Naive thymus-derived CD4-positive, alpha-beta T cell (primary cell): Measurements from ENCODE around the gene SCMH1. TPM values are rescaled to one million over a fixed set of nuclear protein-coding genes. Genes with fewer than 3 reads are reported as not detected.
A peak's percentile ranks its signal among the peaks of the same experiment; 100 is the strongest.

Source experiments
- ATAC-seq: fragments of 150-1000 bp; cut with Tn5 transposase; 2 replicates; pipeline ENCODE4 v1.10.0; 2021; ENCODE audit warnings: mild to moderate bottlenecking, moderate library complexity
- CTCF ChIA-PET: fragments of 350-600 bp; sonication (Branson Sonifier 250); formaldehyde crosslinking; loops from one replicate; lab custom pipeline; 2021; ENCODE audit warnings: antibody characterized with exemption; lab: Charles Lee
- POLR2A ChIA-PET: fragments of 350-600 bp; sonication (Branson Sonifier 250); formaldehyde crosslinking; loops from one replicate; lab custom pipeline; 2021; ENCODE audit warnings: antibody characterized with exemption, inconsistent platforms; lab: Charles Lee
- DNase-seq, 9 donors: peaks; one replicate each; pipeline versions ENCODE4 v3.0.0 to v3.0.0-alpha.2; 2020 to 2022; ENCODE audit warnings: mixed read lengths in 1 of 9
- H3K27ac ChIP-seq: one replicate; pipeline ENCODE4 v1.7.0; 2013; ENCODE audit warnings: mild to moderate bottlenecking, low read depth, low read length, moderate library complexity
- H3K27me3 ChIP-seq, 2 donors: one replicate each; pipeline ENCODE4 v1.7.0; 2013; ENCODE audit warnings: low read length in 2 of 2, mild to moderate bottlenecking in 2 of 2, moderate library complexity in 2 of 2; ENCODE audit not compliant: control insufficient read depth in 2 of 2, insufficient read depth in 2 of 2
- H3K36me3 ChIP-seq, 3 experiments: 1 replicate in 2 of 3; 2 replicates in 1 of 3; pipeline ENCODE4 v1.7.0; 2013; ENCODE audit warnings: low read length in 3 of 3, mild to moderate bottlenecking in 3 of 3, moderate library complexity in 1 of 3; ENCODE audit not compliant: insufficient read depth in 3 of 3, control insufficient read depth in 2 of 3
- H3K4me1 ChIP-seq, 2 donors: one replicate each; pipeline ENCODE4 v1.7.0; 2013; ENCODE audit warnings: low read length in 2 of 2, mild to moderate bottlenecking in 2 of 2, moderate library complexity in 1 of 2; ENCODE audit not compliant: control insufficient read depth in 2 of 2, insufficient read depth in 2 of 2
- H3K4me3 ChIP-seq: 2 replicates; pipeline ENCODE4 v1.7.0; 2013; ENCODE audit warnings: mild to moderate bottlenecking, low read length
- H3K9me3 ChIP-seq, 3 experiments: 1 replicate in 2 of 3; 2 replicates in 1 of 3; pipeline ENCODE4 v1.7.0; 2013; ENCODE audit warnings: low read length in 3 of 3; ENCODE audit not compliant: control insufficient read depth in 2 of 3
- H3K27ac Mint-ChIP-seq, 9 donors: one replicate each; pipeline ENCODE4 v1.8.0; 2020 to 2022; ENCODE audit warnings: mixed read lengths in 9 of 9, mild to moderate bottlenecking in 8 of 9, moderate library complexity in 5 of 9, inconsistent platforms in 2 of 9
- H3K27me3 Mint-ChIP-seq, 5 donors: one replicate each; pipeline ENCODE4 v1.8.0; 2021 to 2022; ENCODE audit warnings: mixed read lengths in 5 of 5, mild to moderate bottlenecking in 1 of 5
- H3K36me3 Mint-ChIP-seq, 5 donors: one replicate each; pipeline ENCODE4 v1.8.0; 2020 to 2022; ENCODE audit warnings: mixed read lengths in 5 of 5, mild to moderate bottlenecking in 3 of 5, inconsistent platforms in 1 of 5
- H3K4me1 Mint-ChIP-seq, 7 donors: one replicate each; pipeline ENCODE4 v1.8.0; 2020 to 2022; ENCODE audit warnings: mixed read lengths in 7 of 7, mild to moderate bottlenecking in 3 of 7, inconsistent platforms in 1 of 7
- H3K4me3 Mint-ChIP-seq, 10 donors: one replicate each; pipeline ENCODE4 v1.8.0; 2020 to 2022; ENCODE audit warnings: mild to moderate bottlenecking in 10 of 10, mixed read lengths in 10 of 10, moderate library complexity in 6 of 10, inconsistent platforms in 2 of 10
- H3K9me3 Mint-ChIP-seq, 11 donors: one replicate each; pipeline ENCODE4 v1.8.0; 2020 to 2022; ENCODE audit warnings: mixed read lengths in 11 of 11, mild to moderate bottlenecking in 4 of 11, inconsistent platforms in 1 of 11, moderate library complexity in 1 of 11
- intact Hi-C, 2 donors: fragments of 100-400 bp; cut with micrococcal nuclease; formaldehyde crosslinking; loops; one replicate each; pipeline ENCODE4 v1.15.1; 2023
- polyA plus RNA-seq, 2 donors: library from polyadenylated mRNA; unstranded; fragments of 300-500 nt; fragmentation: Illumina TruSeq; gene quantifications; one replicate each; pipeline ENCODE4 v1.2.3, GENCODE V29; 2021
- total RNA-seq, 6 experiments: library from RNA in 5 of 6; stranded (reverse) in 5 of 6; gene quantifications; 1 replicate in 5 of 6; 2 replicates in 1 of 6; pipeline ENCODE4 v1.2.3 and lab custom pipeline; 2021 to 2026

Gene SCMH1
- total and polyA plus RNA-seq, 7 experiments from 2014 or later, result 3.6 to 18.6 (median 16.8) TPM

DNA sequence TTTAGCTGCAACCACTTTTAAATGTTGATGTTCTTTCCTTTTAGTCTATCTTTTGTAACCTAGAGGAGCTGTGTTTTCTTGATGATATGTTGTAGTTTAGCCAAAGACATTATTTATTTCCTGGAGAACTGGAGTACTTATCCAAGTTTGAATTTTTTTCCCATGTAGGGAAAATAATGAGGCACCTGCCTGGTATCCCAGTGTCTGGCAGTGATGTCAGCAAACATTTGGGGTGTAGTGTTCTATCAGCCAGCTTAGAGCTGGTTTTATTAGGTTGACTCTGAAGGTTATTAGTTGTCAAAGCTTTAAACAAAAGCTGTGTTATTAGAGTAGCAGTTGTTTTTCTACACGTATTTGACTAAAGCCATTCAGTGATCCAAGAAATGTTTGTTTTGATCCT lies 259.4 kb downstream of the SCMH1 start:
- Histone ChIP-seq H3K27ac (no peak overlapping the region), H3K36me3 (peaks cover 0 to 43% (median 11%) of the 10 kb centered on the region in 3 experiments), H3K4me1 (peaks cover 10 to 11% of the 10 kb centered on the region in 2 donors), H3K4me3 (no peak overlapping the region), H3K9me3 (no peaks in the 10 kb centered on the region), H3K27me3 (no peaks in the 10 kb centered on the region)
- DNase-seq (no peak), ATAC-seq (no peak)
- Mint-ChIP-seq H3K9me3 (no peaks in the 10 kb centered on the region), H3K27ac (peak overlapping the region in 1 of 9 donors; percentile 7), H3K27me3 (no peaks in the 10 kb centered on the region), H3K4me3 (no peak overlapping the region), H3K36me3 (peaks cover 7 to 38% (median 27%) of the 10 kb centered on the region in 5 donors), H3K4me1 (peaks cover 19 to 49% (median 29%) of the 10 kb centered on the region in 7 donors)
- POLR2A ChIA-PET, result no interaction called here
- intact Hi-C loops, result no loop called here
- CTCF ChIA-PET, result interaction anchor here (0.9 to 1.5 kb wide), 2 partner anchors 21 to 30 kb away, joined by 4 to 5 read pairs; no protein-coding TSS in a partner anchor

DNA sequence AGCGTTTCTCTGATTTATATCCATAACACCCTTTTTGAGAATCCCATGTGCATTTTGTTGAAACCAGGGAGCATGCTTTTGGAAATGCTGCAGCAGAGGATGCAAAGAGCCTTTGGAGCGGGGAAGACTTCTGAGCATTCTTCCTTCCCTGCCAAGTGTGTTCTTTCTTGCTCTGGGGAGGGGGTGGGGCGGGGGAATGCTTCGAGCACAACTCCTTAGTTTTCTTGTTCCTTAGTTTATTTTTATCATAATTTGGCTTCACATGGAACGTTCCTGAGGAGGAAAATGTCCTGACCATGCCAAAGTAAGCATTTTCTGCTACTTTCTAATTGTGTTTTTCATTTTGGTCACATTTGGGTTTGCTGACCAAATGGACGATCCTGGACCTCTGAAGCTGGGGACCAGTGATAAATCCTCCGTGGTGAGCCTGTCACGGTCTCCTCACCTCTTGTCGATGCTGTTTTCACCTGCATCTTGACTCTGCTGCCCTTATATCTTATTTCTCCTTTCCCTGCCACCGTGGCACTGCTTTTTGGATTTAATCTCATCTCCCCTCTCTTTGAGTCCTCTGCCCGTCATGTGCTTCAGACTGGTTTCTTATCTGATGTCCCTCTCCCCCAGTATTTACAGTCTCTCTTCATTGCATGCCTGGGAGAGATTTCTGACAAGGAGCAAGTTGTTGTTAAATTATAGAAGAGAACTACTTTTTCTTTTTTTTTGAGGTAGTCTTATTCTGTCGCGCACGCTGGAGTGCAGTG lies 260.2 kb downstream of the SCMH1 start:
- peaks cover 0 to 34% (median 10%) of the 10 kb centered on the region in 3 experiments for H3K36me3 ChIP-seq
- no peak for ATAC-seq
- no peak overlapping the region for H3K27ac ChIP-seq
- intact Hi-C loops, result loop anchor here in 1 of 2 donors (2.0 kb wide), 1 partner anchor 21 kb away; no protein-coding TSS in a partner anchor
- peak overlapping the region in 8 of 10 donors; percentile 8 to 92 (median 36) for H3K4me3 Mint-ChIP-seq
- ChIA-PET POLR2A (interaction anchor here (0.6 kb wide), 1 partner anchor 679 kb away, joined by 3 read pairs; no protein-coding TSS in a partner anchor), CTCF (interaction anchor here (0.9 to 1.5 kb wide), 2 partner anchors 22 to 29 kb away, joined by 4 to 5 read pairs; no protein-coding TSS in a partner anchor)
- no peak overlapping the region for H3K4me3 ChIP-seq
- H3K36me3 Mint-ChIP-seq, result peaks cover 7 to 31% (median 19%) of the 10 kb centered on the region in 5 donors
- peaks cover 19 to 50% (median 29%) of the 10 kb centered on the region in 7 donors for H3K4me1 Mint-ChIP-seq
- H3K27me3 ChIP-seq, result no peaks in the 10 kb centered on the region
- DNase-seq, result no peak
- peaks cover 10 to 11% of the 10 kb centered on the region in 2 donors for H3K4me1 ChIP-seq
- peak overlapping the region in 2 of 9 donors; percentile 44 to 93 for H3K27ac Mint-ChIP-seq
- no peaks in the 10 kb centered on the region for H3K27me3 Mint-ChIP-seq
- H3K9me3 Mint-ChIP-seq, result no peaks in the 10 kb centered on the region
- H3K9me3 ChIP-seq, result no peaks in the 10 kb centered on the region

DNA sequence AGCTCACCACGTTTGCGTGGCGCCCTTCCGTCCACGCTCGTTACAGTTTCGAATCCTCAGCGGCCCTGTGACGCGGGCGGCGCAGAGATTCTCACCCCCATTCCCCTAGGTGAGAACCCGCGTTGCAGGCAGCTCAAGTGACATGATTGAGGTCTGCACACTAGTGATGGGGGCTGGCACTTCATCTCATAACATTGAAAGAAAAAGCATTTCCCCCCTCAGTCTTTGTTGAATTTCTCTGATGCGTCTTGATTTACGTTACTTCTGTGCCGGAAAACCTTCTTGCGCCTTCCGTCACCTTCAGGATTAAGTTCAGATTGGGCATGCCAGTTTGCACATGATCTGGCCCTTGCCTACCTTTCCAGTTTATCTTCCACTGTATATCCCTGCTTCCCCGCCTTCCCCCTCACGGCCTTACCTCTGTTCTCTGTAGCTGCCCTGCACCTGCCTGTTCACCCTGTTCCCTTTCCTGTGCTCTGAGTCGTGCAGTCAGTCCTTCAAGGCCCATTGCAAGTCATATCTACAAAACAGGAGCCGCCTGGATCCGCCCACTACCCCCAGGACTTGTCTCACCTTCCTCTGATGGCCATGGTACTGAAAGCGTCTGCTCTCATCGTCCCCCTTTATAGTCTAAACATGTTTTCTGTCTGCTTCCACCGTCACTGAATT lies 261.5 kb downstream of the SCMH1 start:
- peak overlapping the region; percentile 97 for H3K27ac ChIP-seq
- H3K4me1 ChIP-seq, result peaks cover 10 to 11% of the 10 kb centered on the region in 2 donors
- ATAC-seq (peak; percentile 44), DNase-seq (peak in 8 of 9 donors; percentile 40 to 62 (median 54))
- Mint-ChIP-seq H3K9me3 (no peaks in the 10 kb centered on the region), H3K36me3 (peaks cover 1 to 26% (median 11%) of the 10 kb centered on the region in 5 donors), H3K4me1 (peaks cover 17 to 48% (median 29%) of the 10 kb centered on the region in 7 donors), H3K27me3 (no peaks in the 10 kb centered on the region), H3K4me3 (peak overlapping the region; percentile 78 to 98 (median 92)), H3K27ac (peak overlapping the region; percentile 84 to 97 (median 93))
- H3K9me3 ChIP-seq, result no peaks in the 10 kb centered on the region
- ChIA-PET CTCF (interaction anchor here (0.5 to 1.1 kb wide), 3 partner anchors 21 to 852 kb away, joined by 3 to 5 read pairs (median 4); no protein-coding TSS in a partner anchor), POLR2A (interaction anchor here (1.2 to 3.1 kb wide), 6 partner anchors 11 to 289 kb away, joined by 3 to 26 read pairs (median 8); partner anchors contain the start of genes CITED4 and NFYC)
- intact Hi-C loops, result loop anchor here in 1 of 2 donors (2.0 kb wide), 1 partner anchor 22 kb away; no protein-coding TSS in a partner anchor
- peak overlapping the region; percentile 62 for H3K4me3 ChIP-seq
- H3K27me3 ChIP-seq, result no peaks in the 10 kb centered on the region
- H3K36me3 ChIP-seq, result peaks cover 0 to 21% (median 7%) of the 10 kb centered on the region in 3 experiments

DNA sequence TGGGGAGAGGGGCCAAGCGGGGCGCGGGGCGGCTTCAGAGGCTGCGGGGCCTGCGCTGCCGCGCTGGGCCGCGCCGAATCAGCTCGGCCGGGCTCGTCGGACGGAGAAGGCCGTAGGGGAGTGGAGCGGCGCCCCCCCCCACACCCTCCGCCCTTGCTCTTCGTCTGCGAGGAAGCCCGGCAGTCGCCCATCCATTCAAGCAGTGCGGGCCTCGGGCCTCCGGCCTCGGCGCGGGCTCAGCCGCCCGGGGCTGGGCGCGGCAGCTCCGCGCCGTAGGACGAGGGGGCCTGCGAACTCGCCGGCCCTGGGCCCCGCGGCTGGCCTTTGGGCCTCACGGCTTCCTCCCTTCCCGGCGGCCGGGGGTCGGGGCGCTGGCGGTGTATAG lies 262.0 kb downstream of the SCMH1 start:
- ChIA-PET POLR2A (interaction anchor here (0.9 to 3.1 kb wide), 7 partner anchors 11 to 723 kb away, joined by 3 to 26 read pairs (median 6); partner anchors contain the start of genes CITED4 and NFYC), CTCF (interaction anchor here (0.5 to 1.1 kb wide), 3 partner anchors 22 to 851 kb away, joined by 3 to 5 read pairs (median 4); no protein-coding TSS in a partner anchor)
- peak; percentile 43 for ATAC-seq
- Mint-ChIP-seq H3K4me1 (peaks cover 17 to 44% (median 29%) of the 10 kb centered on the region in 7 donors), H3K36me3 (peaks cover 0 to 23% (median 6%) of the 10 kb centered on the region in 5 donors), H3K4me3 (peak overlapping the region; percentile 78 to 98 (median 92)), H3K9me3 (no peaks in the 10 kb centered on the region), H3K27ac (peak overlapping the region; percentile 84 to 97 (median 93)), H3K27me3 (no peaks in the 10 kb centered on the region)
- intact Hi-C loops, result loop anchor here in 1 of 2 donors (2.0 kb wide), 1 partner anchor 23 kb away; no protein-coding TSS in a partner anchor
- DNase-seq, result no peak
- no peaks in the 10 kb centered on the region for H3K9me3 ChIP-seq
- H3K27me3 ChIP-seq, result no peaks in the 10 kb centered on the region
- H3K4me3 ChIP-seq, result peak overlapping the region; percentile 62
- peaks cover 10 to 11% of the 10 kb centered on the region in 2 donors for H3K4me1 ChIP-seq
- peaks cover 0 to 16% (median 7%) of the 10 kb centered on the region in 3 experiments for H3K36me3 ChIP-seq
- peak overlapping the region; percentile 97 for H3K27ac ChIP-seq

DNA sequence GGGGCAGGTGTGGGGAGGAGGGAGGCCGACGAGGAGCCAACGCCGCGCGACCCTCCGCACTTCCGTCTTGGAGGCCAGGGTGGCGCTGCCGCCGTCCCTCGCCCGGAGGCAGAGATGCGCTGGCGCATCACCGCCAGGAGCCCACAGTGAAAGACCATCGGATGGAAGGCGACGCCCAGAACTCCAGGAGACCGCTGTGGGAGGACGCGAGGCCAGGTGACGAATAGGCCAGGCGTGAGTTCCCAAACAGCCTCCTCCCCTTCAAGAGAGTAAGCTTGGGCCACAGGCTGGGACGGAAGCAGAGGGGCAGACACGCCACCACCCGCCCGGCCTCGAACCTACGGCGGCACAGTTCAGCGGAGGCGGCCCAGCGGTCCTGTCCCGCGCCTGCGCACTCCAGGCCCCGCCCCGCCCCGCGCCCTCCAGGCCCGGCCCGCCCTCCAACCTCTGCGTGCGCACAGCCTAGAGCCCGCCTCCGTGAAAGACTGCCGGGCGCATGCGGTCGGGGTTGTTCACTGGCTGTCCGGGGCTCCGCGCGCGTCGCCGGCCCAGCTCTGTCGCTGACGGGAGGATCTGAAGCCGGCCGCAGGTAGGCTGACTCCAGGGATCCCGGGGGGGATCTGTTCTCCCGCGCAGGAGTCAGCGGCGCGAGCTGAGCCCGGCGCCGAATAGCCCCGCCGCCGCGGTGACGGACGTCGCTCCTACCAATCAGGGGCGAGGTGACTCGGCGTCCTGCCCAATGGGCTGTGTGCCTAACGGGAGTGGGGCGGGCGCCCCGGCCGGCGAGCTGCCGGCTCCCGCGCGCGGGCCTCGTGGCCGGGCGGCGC lies 262.7 kb downstream of the SCMH1 start, which contains the start of gene CTPS1:
Gene CTPS1, plus strand, starts transcription at position 456 of the 827 bp plus-strand sequence. CDS start 3,595 bp downstream, outside the sequence.
- Histone ChIP-seq H3K27ac (peak within 1 kb of the TSS; percentile 97), H3K36me3 (peaks cover 0 to 10% (median 3%) of the 10 kb centered on the region in 3 experiments), H3K4me1 (peaks cover 10 to 11% of the 10 kb centered on the region in 2 donors), H3K27me3 (no peaks in the 10 kb centered on the region), H3K4me3 (peak within 1 kb of the TSS; percentile 62), H3K9me3 (no peaks in the 10 kb centered on the region)
- CTCF ChIA-PET, result interaction anchor here (0.5 to 1.1 kb wide), 3 partner anchors 22 to 24 kb away, joined by 3 to 5 read pairs (median 4); no protein-coding TSS in a partner anchor
- no peaks in the 10 kb centered on the region for H3K9me3 Mint-ChIP-seq
- H3K36me3 Mint-ChIP-seq, result peaks cover 0 to 20% (median 5%) of the 10 kb centered on the region in 5 donors
- peaks cover 17 to 42% (median 29%) of the 10 kb centered on the region in 7 donors for H3K4me1 Mint-ChIP-seq
- H3K27me3 Mint-ChIP-seq, result no peaks in the 10 kb centered on the region
- H3K4me3 Mint-ChIP-seq, result peak within 1 kb of the TSS; percentile 78 to 98 (median 92)
- peak within 1 kb of the TSS; percentile 84 to 97 (median 94) for H3K27ac Mint-ChIP-seq
- POLR2A ChIA-PET, result interaction anchor here (0.6 to 3.1 kb wide), 9 partner anchors 12 to 722 kb away, joined by 3 to 26 read pairs (median 5); partner anchors contain the start of genes CITED4 and NFYC
- intact Hi-C loops, result loop anchor here (1.0 to 5.0 kb wide), 10 partner anchors 23 to 1477 kb away; partner anchors contain the start of genes CITED4 (in 2 of the 2), NFYC (in 2 of the 2), CAP1 (in 1 of the 2) and PPCS (in 1 of the 2)
- DNase-seq (peak; percentile 88 to 97 (median 95)), ATAC-seq (peak; percentile 92)
